RPMI8226 (cell line): Measurements from ENCODE around the gene RNF213.

Source experiments
- DNase-seq: peaks from one replicate; pipeline ENCODE4 v3.0.0-alpha.2; 2015

Gene RNF213

DNA sequence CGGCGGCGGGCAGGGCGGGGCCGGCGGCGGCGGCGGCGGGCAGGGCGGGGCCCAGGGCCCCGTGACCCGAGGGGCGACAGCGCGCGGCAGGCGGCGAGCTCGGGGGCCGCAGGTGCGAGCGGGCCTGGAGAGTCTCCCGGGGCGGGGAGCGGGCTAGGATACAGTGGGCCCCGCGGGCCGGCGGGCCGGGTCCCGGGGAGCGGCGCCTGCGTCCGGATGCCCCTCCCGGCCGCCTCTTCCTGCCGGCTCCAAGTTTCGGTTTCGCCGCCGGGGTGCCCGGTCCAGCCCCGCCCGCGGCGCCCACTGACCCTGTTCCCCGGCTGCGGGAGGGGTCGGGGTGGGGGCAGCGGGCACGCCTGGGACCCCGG lies at the start of gene RNF213:
Gene RNF213, plus strand, starts transcription at position 62 of the 368 bp plus-strand sequence. CDS start 2,830 bp downstream, outside the sequence.
- peak; percentile 71 for DNase-seq

DNA sequence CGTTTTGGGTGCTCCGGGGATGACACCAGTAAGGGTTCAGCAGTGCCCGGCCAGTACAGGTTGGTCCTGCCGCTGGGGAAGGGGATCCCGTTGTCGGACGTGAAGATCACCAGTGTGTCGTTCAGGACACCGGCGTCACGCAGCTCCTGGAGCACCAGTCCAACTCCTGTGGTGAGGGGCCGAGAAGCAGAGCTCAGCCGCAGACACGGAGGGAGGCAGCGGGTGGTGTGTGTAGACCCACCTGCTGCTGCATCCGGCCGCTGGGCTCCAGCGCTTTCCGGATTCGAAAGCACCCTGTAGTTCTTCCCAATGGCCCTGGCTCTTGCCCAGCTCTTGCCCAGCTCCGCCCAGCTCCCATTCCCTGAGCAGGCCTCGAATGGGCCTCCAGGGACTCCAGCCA lies 48.5 kb upstream of the RNF213 start:
- DNase-seq = no peak

DNA sequence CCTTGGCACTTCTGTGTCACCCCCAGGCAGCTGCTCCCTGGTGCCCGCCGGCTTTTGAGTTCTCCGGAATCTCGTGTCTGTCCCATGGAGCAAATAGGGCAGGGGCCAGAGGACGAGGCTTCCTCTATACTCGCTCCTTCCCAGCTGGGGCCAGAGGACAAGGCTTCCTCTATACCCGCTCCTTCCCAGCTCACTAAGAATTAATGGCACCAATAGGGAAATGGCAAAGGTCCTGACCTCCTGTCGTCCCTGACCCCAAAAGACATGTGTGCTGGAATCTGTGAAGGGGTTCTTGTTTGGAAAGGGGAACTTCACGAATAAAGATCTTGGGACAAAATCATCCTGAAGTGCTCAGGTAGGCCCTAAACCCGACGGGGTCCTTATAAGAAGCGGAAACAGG lies 48.1 kb upstream of the RNF213 start:
- no peak for DNase-seq

DNA sequence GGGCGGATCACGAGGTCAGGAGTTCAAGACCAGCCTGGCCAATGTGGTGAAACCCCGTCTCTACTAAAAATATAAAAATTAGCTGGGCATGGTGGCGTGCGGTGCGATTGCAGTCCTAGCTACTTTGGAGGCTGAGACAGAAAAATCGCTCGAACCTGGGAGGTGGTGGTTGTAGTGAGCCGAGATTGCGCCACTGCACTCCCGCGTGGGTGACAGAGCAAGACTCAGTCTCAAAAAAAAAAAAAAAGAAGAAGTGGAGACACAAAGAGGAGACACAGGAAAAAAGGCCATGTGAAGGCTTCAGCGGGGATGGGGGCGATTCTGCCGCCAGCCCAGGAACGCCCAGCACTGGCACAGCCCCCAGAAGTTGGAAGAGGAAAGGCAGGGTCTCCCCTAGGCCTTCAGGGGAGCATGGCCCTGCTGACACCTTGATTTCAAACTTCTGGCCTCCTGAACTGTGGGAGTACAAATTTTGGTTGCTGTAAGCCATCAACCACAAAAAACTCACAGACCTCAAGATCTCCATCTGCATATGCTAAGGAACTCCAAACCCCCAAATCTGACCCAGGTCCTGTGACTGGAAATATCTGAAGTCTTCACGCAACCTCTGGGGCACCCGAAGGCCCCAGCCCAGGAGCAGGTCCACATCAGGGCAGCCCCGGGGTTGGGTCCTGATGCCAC lies 47.5 kb upstream of the RNF213 start:
- DNase-seq = no peak

DNA sequence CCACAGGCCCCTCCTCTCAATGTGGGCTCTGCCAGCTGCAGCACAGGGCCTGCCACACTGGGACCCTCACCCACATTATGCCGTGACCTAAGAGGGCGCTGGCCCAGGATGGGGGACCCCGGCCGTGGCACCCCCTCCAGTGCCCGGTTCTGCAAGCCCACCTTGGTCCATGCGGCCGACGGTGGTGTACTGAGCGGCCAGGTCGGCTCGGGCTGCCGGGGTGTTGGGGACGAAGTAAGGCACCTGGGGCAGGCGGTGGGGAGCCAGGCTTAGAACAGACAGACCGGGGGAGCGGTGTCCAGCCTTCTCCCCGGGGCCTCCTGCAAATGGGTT lies 47.0 kb upstream of the RNF213 start:
- DNase-seq = no peak

DNA sequence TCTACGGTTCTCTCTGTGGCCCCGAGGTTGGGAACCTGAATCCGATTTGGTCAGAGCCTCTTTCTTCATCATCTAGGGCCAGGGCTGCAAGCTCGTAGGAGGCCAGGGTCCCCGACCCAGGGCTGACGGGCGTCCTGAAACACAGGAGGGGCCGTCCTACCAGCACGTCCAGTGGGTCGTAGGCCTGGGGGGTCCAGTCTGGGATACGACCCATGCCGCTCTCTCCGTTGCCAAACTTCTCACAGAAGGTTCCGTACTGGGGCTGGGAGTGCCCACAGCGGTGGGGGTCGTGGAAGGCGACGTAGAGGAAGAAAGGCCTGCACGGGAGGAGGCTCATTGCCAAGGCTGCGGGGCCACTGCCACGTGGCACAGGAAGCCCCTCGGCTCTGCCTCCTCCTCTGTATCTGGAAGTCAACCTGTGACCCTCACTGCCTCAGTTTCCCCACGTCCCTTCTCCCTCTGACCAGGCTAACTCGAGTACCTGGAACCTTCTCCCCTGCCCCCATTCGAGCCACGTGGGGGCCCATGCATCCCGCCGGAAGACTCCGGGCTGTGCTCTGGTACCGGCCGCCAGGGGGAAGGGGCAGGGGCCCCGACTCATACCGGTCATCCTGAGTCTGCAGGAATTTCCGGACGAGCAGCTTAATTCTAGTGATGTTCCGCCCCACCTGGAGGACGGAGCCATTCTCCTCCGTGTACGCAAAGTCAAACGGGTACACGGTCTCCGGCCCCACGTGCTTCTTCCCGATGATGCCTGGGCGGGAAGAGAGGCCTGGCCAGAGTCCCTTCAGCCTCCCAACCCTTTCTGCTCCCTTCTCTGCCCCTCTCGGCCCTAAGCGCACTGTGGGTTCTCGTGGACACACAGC lies 46.4 kb upstream of the RNF213 start:
- DNase-seq = no peak

DNA sequence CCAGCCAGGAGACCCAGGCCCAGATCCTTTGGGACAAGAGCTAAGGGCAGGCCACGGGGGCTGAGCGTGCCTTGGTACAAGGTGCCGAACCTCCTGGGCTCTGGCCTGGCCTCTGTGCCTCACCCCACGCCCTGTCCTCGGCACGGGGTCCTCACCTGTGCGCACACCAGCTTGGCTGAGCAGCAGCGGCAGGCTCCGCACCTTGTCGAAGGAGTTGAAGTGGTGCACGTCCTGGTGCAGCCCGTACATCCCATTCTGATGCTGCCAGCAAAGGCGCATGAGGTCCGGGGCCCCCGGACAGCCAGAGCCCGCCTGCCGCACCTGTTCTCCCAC lies 45.8 kb upstream of the RNF213 start:
- no peak for DNase-seq

DNA sequence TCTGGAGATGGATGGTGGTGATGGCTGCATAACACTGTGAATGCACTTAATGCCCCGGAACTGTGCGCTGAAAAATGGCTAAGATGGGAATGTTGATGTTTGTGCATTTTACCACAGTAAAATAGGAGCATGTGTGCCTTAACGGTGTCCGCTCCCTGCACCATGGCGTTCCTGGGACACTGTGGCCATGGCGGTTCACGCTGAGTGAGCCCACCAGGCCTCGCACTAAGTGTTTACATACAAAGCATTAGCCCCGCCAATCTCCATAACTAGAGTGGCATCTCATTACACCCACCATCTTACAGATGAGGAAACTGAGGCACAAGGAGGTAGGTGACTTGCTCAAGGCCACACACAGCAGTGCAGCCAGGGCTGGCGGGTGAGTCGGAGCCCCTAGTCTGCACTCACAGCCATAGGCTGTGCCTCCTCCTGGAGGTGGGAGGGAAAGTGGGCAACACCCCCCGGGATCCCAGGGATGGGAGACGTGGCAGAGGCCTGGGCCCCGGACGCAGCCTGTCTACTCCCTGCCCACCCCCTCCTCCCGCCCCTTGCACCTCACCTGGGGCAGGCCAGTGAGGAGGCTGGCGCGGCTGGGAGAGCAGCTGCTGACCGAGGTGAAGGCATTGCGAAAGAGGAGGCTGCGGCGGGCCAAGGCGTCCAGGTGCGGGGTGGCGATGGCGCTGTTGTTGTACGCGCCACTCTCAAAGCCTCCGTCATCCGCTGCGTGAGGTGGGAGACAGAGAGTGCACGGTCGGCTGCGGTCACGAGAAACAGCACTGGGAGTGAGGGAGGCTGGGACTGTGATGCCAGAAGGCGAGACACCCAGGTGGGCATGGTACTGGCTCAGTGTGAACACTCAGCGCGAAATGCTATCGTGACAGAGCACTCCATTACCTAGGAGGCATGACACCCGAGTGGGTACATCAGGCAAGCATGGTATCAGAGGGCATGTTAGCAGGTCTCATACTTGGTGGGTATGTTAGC lies 43.9 kb upstream of the RNF213 start:
- DNase-seq = no peak

DNA sequence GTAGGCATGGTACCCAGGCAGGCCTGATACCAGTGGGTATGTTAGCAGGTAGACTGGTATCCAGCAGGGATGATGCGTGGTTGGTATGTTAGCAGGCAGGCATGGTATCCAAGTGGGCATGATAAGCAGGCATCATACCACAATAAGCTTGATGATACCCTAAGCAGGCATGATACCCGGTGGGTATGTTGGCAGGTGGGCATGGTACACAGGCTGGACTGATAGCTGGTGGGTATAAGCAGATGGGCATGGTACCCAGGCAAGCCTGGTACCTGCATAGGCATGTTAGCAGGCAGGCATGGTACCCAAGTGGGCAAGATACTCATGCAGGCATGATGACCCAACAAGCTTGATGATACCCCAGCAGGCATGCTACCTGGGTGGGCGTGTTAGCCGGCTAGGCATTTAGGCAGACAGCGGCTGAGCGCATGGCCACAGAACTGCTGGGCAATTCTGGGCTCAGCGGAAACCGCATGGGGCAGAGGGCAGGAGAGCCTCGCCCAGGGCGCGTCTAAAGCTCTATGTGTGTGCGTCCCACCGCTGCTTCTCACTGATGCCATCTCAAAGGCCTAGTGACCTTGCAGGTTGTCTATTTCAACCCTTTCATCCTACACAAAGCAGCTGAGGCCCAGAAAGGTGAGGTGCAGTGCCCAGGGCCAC lies 42.8 kb upstream of the RNF213 start:
- no peak for DNase-seq

DNA sequence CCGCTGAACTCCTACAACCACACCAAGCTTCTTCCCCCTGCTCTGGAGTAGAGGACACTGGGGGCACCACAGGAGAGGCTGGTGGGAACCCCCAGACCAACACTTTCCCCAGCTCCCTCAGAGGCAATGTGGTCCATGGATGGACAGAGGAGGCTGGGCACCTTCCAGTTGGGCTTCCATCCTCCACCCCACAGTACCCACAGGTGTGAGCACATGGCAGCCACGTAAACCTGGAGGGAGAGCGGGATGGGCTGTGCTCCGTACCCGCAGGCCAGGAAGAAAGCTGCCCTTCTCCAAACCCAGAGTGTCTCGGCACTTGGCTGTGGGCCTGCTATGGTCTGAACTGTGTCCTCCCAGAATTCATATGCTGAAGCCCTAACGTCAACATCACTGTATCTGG lies 42.3 kb upstream of the RNF213 start:
- no peak for DNase-seq

DNA sequence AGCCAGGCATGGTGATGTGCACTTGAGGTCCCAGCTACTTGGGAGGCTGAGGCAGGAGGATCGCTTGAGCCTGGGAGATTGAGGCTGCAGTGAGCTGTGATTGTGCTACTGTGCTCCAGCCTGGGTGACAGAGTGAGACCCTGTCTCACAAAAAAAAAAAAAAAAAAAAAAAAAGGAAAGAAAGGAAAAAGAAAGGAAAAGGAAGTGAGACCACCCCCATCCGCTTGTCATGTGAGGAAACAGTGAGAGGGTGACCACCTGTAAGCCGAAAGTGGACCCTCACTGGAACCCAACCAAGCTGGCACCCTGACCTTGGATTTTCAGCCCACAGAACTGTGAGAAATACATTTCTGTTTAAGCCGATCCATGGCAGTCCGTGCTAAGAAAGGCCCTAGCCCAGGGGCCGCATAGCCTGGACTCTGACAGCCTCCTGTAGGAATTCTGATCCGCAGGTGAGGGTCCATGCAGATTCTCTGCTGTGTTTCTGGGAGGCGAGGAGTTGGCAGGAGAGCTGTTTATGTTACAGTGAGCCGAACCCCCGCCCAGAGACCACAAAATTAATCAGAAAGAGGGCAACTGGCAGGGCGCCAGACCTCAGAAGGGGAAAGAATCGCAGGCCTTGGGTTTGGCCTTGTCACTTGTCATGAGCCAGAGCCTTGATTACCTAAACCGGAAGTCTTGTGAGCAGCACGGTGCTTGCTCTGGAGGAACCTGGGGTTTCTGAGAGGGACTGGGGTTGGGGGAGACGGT lies 41.5 kb upstream of the RNF213 start:
- DNase-seq = peak; percentile 96

DNA sequence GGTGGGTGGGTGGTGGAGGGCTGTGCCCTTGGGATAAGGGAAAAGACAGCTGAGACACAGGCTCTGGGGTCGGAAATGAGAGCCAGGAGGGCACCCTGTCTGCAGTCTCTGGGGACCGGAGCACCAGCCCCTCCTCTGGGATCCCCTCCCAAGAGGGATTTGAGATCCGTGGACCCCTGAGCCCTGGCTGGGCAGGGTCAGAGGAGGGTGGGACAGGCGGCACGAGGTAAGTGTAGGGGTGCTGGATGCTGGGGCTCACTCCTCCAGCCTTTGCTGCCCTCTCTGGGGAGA lies 40.9 kb upstream of the RNF213 start:
- DNase-seq = no peak

DNA sequence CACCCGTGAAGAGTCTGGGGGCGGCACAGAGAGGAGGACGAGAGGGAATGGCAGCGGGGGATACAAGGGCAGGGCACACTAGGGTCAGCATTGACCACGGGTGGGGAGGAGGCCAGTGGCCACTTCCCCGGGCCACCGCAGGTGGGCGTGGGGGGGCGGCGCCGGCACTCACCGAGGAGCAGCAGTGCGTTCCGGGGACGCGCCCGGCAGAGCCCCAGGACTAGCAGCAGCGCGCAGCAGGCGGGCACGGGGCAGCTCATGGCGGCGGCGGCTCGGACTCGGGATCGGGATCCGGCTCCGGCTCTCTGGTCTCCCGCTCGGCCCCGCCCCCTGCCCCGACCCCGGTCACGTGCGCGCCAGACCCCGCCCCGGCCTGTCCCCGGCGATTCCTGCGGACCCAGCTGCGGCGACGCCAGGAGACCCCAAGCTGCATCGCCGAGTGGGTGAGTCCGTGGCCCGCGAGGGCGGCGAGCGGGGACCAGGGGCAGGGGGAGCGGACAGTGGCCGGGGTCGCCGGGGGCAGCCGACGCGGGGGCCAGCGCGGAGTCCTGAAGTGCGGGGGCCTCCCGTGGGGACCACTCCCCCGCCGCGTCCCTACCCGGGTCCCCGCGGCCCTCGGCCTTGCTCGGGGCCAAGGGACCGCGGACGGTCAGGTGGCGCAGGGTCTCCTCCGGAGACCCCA lies 40.5 kb upstream of the RNF213 start, which contains the start of the genes SGSH and SLC26A11:
Gene SGSH, minus strand, starts transcription at position 280 of the 682 bp plus-strand sequence. Its CDS starts 20 bp downstream, at position 260.
Gene SLC26A11, plus strand, starts transcription at position 374 of the 682 bp plus-strand sequence. CDS start 1,134 bp downstream, outside the sequence.
- DNase-seq = peak; percentile 72

DNA sequence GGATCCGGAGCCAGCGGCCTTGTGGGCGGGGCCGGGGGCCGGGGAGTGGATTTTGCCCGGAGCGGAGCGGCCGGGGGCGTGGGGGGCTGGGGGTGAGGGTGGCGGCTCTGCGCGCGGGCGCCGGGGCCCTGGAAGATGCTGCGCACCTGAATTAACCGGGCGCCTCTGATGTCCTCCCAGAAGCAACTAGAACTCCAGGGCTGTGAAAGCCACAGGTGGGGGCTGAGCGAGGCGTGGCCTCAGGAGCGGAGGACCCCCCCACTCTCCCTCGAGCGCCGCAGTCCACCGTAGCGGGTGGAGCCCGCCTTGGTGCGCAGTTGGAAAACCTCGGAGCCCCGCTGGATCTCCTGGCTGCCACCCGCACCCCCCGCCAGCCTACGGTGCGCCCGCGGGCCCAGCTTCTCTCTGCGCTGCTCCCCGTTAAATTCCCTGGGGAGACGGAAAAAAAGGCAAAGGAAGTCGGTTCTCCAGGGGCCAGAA lies 39.9 kb upstream of the RNF213 start:
- no peak for DNase-seq

DNA sequence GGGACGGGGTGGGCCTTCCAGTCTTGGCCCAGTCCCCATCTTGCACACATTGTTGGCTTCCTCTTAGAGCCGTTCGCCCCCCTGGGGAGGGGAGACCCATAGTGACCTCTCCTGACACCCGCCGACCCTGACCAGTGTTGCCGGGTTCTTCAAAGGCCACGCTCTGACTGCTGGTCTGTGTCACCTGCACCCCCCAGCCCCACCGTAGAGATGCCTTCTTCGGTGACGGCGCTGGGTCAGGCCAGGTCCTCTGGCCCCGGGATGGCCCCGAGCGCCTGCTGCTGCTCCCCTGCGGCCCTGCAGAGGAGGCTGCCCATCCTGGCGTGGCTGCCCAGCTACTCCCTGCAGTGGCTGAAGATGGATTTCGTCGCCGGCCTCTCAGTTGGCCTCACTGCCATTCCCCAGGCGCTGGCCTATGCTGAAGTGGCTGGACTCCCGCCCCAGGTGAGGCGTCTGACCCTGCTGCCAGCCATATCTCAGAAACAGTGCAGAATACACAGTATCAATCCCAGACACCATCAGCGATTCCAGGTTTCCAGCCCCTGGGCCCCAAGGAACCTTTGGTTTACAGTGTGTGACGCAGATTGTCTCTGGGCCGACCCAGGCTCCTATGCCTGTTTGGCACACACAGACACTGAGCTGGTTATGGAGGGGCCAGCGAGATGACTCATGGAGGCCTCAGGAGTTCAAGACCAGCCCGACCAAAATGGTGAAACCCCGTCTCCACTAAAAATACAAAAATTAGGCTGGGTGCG lies 39.1 kb upstream of the RNF213 start:
- DNase-seq = no peak

DNA sequence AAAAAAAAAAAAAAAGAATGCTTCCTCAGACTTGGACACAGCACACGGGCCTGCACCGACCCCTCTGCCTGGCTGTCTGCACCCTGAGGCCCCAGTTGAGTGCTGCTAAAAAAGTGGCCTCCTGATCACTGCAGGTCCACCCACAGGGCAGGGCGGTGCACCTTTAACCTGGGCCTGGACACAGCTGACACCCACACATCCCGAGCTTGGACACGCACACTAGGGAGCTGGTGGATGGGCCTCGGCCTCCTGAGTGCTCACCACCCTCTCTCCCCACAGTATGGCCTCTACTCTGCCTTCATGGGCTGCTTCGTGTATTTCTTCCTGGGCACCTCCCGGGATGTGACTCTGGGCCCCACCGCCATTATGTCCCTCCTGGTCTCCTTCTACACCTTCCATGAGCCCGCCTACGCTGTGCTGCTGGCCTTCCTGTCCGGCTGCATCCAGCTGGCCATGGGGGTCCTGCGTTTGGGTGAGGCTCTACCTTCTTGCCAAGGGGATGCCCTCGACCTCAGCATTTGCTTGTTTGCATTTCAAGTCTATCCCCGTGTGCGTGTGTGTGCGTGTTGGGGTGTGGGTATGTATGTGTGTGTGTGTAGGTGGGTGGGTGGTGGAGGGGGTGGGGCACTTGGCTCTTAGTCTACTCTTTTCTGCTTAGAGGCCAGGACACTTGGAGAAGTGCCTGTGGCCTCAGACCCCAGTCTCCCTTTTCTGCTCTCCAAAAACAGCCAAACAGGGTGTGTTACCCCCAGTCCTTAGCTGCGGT lies 38.1 kb upstream of the RNF213 start:
- no peak for DNase-seq

DNA sequence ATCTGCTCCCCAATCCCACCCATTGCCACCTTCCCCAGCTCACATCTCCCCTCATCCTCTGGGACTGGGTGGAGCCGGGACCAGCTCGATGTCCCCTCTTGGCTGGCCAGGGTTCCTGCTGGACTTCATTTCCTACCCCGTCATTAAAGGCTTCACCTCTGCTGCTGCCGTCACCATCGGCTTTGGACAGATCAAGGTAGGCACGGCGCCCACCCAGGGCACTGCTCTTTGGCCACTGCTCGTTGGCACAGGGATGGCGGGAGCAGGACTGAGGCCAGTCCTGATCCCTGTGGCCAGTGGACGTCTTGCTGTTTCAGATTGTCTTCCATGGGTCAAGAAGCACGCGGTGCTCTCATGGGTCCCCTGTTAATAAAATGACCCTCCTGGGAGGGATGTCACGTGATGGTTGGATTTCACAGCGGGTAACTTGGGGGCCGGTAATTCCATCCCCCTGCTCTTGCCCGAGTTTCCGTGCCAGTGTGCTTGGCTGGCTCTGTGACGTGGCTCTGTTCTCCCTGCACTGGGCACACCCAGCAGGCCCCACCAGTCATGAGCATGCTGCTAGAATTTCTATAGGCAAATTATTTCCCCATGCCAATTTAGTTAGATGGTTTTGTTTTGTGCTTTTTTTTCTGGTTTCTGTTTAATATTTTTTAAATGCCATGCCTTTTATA lies 37.4 kb upstream of the RNF213 start:
- no peak for DNase-seq

DNA sequence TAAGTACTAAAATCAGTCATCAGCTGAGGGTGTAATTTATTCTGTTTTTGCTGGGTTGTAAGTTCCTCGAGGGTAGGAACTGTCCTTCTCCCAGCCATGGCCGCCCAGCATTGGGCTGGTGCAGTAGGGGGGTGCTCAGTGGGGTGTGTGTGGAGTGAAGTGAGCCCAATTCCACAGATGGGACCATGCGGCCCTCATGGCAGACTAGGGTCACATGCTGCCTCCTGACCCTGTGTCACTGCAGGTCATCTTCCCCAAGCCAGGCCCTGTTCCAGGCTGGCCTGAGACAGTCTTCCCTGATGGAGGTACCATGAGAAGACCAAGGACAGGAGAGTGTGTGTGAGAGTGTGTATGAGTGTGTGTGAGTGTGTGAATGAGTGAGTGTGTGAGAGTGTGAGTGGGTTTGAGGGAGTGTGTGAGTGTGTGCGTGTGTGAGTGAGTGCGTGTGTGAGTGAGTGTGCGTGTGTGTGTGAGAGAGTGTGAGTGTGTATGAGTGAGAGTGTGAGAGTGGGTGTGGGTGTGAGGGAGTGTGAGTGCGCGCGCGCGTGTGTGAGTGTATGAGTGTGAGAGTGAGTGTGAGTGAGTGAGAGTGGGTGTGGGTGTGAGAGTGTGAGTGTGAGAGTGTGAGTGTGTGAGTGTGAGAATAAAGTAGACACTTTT lies 36.7 kb upstream of the RNF213 start:
- DNase-seq = no peak

DNA sequence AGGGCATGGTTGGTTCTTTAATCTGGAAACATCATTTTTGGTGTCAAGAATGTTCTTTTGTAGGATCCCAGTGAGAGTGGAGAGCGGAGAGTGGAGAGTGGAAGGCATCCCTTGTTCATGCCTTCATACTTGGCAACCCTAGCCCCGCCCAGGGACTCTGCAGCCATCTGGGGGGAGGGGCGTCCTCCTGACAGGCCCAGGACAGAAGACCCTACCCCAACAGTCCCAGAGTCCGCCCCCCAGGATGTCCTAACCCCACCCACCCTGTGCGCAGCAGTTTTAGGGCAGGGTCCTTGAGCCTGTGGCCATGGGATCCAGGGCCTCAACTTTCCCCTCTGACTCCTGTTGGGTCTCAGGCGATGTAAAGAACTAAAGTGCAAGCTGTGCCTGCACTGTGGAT lies 36.0 kb upstream of the RNF213 start:
- no peak for DNase-seq
